ENCODE results near the gene SMIM5.

SMIM5 gene

GRCh38 chr17:75640556-75641119 is 7.4 kb downstream of the SMIM5 start:
- no peak for DNase-seq (ENCODE audit: low read depth)

- DNase-seq (ENCODE audit: low read depth), result no peak
Measured at GRCh38 chr17:75641343-75641742, 8.1 kb downstream of the SMIM5 start.

GRCh38 chr17:75642182-75642783 is 9.0 kb downstream of the SMIM5 start:
- no peak for DNase-seq (ENCODE audit: low read depth)

GRCh38 chr17:75642784-75643642 is 9.8 kb downstream of the SMIM5 start:
- no peak for DNase-seq (ENCODE audit: low read depth)

- no peak for DNase-seq (ENCODE audit: low read depth)
Measured at GRCh38 chr17:75643643-75644017, 10.4 kb downstream of the SMIM5 start.

GRCh38 chr17:75645501-75645888 is 12.3 kb downstream of the SMIM5 start:
- DNase-seq (ENCODE audit: low read depth), result no peak

GRCh38 chr17:75645889-75646637 is 12.8 kb downstream of the SMIM5 start:
- DNase-seq (ENCODE audit: low read depth), result no peak

- no peak for DNase-seq (ENCODE audit: low read depth)
Measured at GRCh38 chr17:75646638-75646992, 13.4 kb downstream of the SMIM5 start.

GRCh38 chr17:75647061-75647460 is 13.8 kb downstream of the SMIM5 start:
- no peak for DNase-seq (ENCODE audit: low read depth)

- no peak for DNase-seq (ENCODE audit: low read depth)
Measured at GRCh38 chr17:75647921-75648320, 14.7 kb downstream of the SMIM5 start.

- no peak for DNase-seq (ENCODE audit: low read depth)
Measured at GRCh38 chr17:75649687-75650086, 16.5 kb downstream of the SMIM5 start.

- DNase-seq (ENCODE audit: low read depth), result no peak
Measured at GRCh38 chr17:75650874-75651273, 17.6 kb downstream of the SMIM5 start.

GRCh38 chr17:75652341-75652740 is 19.1 kb downstream of the SMIM5 start:
- no peak for DNase-seq (ENCODE audit: low read depth)

GRCh38 chr17:75652934-75653549 is 19.8 kb downstream of the SMIM5 start:
- no peak for DNase-seq (ENCODE audit: low read depth)

GRCh38 chr17:75654176-75654575 is 20.9 kb downstream of the SMIM5 start:
- no peak for DNase-seq (ENCODE audit: low read depth)

GRCh38 chr17:75658237-75658636 is 25.0 kb downstream of the SMIM5 start:
- no peak for DNase-seq (ENCODE audit: low read depth)

- DNase-seq (ENCODE audit: low read depth), result no peak
Measured at GRCh38 chr17:75661531-75661930, 28.3 kb downstream of the SMIM5 start.

GRCh38 chr17:75662511-75662910 is 29.3 kb downstream of the SMIM5 start:
- DNase-seq (ENCODE audit: low read depth), result no peak

- no peak for DNase-seq (ENCODE audit: low read depth)
Measured at GRCh38 chr17:75664099-75664549, 30.9 kb downstream of the SMIM5 start.

- no peak for DNase-seq (ENCODE audit: low read depth)
Measured at GRCh38 chr17:75665981-75666380, 32.7 kb downstream of the SMIM5 start.

GRCh38 chr17:75666959-75667790 is 33.9 kb downstream of the SMIM5 start, which contains the start of the genes RECQL5 and SAP30BP:
RECQL5 (minus strand) TSS chr17:75667154; CDS start chr17:75666557, 597 bp downstream.
SAP30BP (plus strand) TSS chr17:75667338; CDS start chr17:75667373, 35 bp downstream.
- peak; percentile 96 for DNase-seq (ENCODE audit: low read depth)
